Embryonic facial prominence (tissue), 1 donor: ENCODE results near the gene RD3L.
A peak's percentile ranks its signal among the peaks of the same experiment; 100 is the strongest.
"Not testable (repeated sequence)": the region's sequence is repeated elsewhere in the genome, so short reads cannot be mapped to it uniquely, and the experiment has no call there.

Source experiments
- DNase-seq: peaks from one replicate; pipeline ENCODE4 v3.0.0-alpha.2; 2016; ENCODE audit errors: extremely low spot score

The RD3L gene

GRCh38 chr14:103928011-103928890 is 14.1 kb downstream of the RD3L start, which contains the start of gene TDRD9:
TDRD9 (plus strand) TSS chr14:103928456; CDS start chr14:103928510, 54 bp downstream.
- DNase-seq, result no peak

DNA sequence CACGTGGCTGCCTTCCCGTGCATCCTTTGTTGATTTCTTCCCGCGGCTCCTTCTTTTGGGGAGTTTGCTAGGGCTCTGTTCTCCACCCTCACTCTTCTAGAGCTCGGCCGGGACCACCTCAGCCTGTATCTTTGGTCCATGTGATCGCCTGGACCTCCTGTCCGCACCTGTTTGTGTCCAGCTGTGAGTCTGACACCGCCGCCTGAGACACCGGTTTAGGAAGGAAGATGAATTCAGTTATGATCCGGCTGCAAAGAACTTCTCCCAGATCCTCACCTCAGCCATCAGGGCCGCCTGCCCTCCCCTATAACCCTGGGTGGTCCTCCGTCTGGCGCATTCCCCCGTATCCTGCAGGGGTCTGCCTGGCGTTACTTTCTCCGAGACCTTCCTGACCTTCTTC is 14.8 kb downstream of the RD3L start:
- DNase-seq, result no peak

DNA sequence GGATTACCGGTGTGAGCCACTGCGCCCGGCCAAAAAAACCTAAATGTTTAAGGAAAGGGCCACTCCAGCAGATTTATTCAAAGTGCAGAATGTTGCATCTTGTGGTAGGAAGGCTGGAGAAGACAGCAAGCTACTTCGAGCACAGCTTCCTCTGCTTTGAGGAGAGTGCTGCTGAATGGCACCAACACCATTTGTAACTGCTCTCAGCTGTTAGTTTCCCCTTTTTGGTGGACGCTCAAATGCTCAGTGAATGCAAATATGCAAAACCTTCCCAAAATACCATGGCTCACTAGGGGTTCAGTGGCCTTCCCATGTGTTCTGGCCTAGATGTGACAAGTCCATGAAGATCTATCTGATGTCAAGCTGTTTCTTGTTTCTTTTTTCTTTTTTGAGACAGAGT is 17.0 kb downstream of the RD3L start:
- DNase-seq, result no peak

GRCh38 chr14:103923863-103924262 is 18.5 kb downstream of the RD3L start:
- DNase-seq, result no peak

- not testable (repeated sequence) for DNase-seq
Observed at GRCh38 chr14:103921855-103922200, 20.5 kb downstream of the RD3L start.

DNA sequence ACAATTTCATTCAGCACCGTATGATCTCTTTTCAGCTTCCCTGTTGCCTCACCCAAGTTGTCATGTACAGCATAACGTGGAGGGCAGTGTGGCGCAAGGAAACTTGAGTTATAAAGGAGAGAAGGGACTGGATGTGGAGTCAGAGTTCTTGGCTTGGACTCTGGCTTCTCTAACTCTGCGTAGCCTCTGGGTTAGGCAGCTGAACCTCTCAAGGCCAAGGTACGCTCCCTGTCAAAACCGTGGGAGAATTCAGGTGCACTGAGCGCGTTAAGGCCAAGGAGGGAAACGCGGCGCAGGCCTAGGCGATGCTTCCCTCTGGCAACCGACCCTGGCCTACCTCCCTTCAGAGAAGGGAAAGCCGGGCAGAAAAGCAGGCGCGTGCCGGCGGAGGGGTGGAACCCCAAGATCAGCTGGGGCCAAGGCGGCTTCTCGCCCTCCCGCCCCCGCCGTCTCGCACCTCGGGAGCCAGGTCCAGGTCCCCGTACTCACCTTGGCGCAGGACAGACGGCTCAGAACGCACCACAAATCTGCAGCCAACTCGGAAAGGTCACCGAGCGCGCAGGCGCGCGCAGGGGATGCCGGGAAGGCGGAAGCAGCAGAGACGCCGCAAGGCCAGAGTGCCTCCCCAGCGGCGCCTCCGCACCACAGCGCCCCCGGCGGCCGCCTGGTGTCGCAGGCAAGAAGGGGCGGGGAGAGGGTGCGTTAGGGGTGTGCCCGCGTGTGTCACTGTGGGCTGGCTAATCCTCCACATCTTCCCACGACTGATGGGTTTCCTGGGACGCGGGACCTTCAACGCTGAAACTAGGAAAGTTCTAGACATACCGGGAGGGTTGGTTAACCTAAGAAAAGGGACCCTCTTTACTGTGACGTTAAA is 21.1 kb downstream of the RD3L start:
- DNase-seq, result peak; percentile 75

DNA sequence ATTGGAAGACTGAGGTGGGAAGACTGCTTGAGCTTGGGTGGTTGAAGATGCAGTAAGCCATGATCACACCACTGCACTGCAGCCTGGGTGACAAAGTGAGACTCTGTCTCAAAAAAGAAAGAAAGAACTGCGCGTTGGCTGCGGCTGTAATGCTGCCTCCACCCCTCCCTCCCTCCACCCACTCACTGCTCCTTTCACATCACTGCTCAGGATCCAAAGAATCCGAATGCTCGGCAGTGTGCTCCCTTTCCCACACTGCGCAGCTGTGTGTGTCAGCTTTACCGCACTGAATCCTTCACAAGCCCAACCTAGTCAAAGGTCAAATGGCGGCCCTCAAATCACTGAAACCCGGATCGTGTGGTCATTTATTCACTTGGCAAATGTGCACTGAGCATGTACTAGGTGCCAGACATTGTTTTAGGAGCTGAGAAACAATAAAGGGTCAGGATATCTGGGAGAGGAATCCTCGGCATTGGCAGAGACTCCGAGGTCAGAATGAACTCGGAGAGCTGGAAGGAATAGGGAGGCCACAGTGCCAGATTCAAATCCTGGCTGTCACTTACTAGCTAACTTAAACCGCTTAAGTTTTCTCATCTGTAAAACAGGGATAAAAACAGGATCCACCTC is 25.6 kb downstream of the RD3L start:
- DNase-seq, result no peak

- no peak for DNase-seq
Observed at GRCh38 chr14:103915616-103916015, 26.7 kb downstream of the RD3L start.

- no peak for DNase-seq
Observed at GRCh38 chr14:103910984-103911383, 31.3 kb downstream of the RD3L start.

DNA sequence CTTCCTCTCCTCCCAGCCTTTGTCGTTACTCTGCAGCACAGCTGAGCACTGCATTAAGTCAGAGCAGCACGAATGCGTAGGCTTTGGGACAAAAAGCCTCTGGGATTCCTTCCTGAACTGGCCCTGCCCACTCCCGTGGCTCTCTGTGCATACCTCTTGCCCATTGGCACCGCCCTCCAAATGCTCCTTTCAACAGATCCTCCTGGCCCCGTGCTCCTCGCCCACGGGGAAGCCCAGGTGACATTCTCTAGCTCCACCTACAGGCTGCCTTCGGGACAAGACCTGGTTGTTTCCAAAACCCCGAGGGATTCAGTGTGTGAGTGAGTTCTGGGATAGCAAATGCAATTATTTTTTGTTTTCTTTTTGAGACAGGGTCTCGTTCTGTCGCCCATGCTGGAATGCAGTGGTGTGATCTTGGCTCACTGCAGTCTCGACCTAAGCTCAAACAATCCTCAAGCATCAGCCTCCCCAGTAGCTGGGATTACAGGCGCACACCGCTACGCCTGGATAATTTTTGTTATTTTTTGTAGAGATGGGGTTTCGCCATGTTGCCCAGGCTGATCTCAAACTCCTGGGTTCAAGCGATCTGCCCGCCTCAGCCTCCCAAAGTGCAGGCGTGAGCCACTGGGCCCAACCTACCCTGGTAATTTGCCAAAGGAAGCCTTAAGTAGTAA is 31.9 kb downstream of the RD3L start:
- peak; percentile 16 for DNase-seq

GRCh38 chr14:103909531-103910261 is 32.6 kb downstream of the RD3L start:
- DNase-seq, result no peak

GRCh38 chr14:103908580-103908979 is 33.7 kb downstream of the RD3L start:
- DNase-seq, result no peak

- no peak for DNase-seq
Observed at GRCh38 chr14:103905842-103906456, 36.4 kb downstream of the RD3L start.

- DNase-seq, result no peak
Observed at GRCh38 chr14:103904493-103905107, 37.7 kb downstream of the RD3L start.

DNA sequence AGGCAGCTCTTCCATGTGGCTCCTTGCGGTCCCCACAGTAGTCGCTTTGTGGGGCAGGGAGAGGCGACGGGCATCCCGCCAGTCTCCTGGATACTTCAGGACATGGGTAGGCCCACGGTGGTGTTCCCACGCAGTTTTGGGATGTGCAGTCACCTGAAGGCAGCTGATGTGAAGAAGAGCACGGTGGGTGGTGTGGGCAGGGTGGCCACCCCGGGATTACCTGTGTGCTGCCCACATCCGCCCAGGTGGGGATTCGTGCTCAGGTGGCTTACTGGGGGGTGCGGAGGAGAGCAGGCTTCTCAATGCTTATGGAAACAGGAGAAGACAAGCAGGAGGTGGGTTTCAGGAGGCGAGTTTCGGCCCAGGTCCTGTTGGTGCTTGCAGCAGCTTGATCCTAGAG is 42.5 kb downstream of the RD3L start:
- no peak for DNase-seq

DNA sequence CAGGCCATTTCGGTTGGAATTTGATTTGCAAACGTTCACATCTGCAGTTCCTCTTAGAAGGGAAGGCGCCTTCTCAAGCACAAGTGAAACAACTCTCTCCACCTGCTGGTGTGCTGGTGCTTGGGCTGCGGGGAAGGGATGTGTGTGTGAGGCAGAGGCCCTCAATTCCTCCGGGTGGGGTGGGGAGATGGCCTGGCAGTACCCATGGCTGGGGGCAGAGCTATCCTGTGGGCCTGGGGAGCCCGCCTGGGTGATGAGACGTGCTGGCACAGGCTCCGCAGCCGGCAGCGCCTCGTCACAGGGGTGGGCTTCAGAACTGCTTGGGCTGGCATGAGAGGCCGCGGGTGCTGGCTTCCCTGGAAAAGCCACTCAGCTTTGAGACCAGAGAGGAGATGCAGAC is 43.0 kb downstream of the RD3L start:
- no peak for DNase-seq

- DNase-seq, result no peak
Observed at GRCh38 chr14:103898711-103899110, 43.6 kb downstream of the RD3L start.

GRCh38 chr14:103898204-103898603 is 44.1 kb downstream of the RD3L start:
- DNase-seq, result no peak

- no peak for DNase-seq
Observed at GRCh38 chr14:103897075-103897947, 45.0 kb downstream of the RD3L start.
